Fibroblast of peridontal ligament (primary cell): ENCODE results near the gene GAST.
"Not testable (repeated sequence)": the region's sequence is repeated elsewhere in the genome, so short reads cannot be mapped to it uniquely, and the experiment has no call there.

Experiments used
- DNase-seq: peaks from one replicate; pipeline ENCODE4 v3.0.0-alpha.2; 2010; ENCODE audit errors: extremely low read depth

Gene GAST

DNA sequence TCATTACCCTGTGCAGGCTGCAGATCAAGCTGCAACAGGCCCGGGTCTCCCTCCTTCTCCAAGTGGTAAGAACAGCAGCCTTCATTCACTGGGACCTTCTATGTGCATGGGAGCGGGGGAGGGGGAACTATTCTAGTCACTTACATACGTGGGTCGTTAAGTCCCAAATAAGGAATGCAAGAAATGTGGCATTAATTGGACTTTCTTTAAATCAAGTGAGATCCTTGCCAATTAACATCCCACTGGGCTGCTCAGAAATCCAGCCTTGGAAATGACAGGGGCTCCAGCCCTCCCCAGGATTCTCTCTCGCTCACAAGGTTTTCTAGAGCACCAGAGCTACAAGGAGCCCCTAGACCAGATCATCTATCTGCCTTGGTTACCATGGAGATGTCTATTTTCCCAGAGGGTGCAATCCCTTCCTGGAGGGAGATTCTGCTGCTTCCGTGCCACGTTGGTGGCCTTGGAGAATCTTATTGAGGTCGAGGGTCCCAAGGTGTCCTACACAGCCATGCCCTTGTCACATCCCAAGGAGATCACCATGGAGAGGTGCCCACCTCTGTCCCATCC, 28.6 kb upstream of the GAST start:
- no peak for DNase-seq

GRCh38 chr17:41684035-41684434, 28.1 kb upstream of the GAST start:
- no peak for DNase-seq

GRCh38 chr17:41685753-41686152, 26.4 kb upstream of the GAST start:
- not testable (repeated sequence) for DNase-seq

DNA sequence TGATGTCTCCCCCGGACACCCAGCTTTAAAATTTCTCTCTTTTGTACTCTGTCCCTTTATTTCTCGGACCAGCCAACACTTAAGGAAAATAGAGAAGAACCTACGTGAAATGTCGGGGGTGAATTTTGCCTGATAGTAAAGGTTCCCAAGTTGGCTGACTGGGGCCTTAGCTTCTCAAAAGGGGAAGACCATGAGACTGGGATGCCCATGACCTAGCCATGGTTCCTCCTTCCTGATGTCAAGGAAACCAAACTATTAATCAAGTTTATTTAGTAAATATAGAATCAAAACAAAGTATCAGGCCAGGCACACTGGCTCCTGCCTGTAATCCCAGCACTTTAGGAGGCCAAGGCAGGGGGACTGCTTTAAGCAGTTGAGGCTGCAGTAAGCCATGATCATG, 25.9 kb upstream of the GAST start:
- no peak for DNase-seq

DNA sequence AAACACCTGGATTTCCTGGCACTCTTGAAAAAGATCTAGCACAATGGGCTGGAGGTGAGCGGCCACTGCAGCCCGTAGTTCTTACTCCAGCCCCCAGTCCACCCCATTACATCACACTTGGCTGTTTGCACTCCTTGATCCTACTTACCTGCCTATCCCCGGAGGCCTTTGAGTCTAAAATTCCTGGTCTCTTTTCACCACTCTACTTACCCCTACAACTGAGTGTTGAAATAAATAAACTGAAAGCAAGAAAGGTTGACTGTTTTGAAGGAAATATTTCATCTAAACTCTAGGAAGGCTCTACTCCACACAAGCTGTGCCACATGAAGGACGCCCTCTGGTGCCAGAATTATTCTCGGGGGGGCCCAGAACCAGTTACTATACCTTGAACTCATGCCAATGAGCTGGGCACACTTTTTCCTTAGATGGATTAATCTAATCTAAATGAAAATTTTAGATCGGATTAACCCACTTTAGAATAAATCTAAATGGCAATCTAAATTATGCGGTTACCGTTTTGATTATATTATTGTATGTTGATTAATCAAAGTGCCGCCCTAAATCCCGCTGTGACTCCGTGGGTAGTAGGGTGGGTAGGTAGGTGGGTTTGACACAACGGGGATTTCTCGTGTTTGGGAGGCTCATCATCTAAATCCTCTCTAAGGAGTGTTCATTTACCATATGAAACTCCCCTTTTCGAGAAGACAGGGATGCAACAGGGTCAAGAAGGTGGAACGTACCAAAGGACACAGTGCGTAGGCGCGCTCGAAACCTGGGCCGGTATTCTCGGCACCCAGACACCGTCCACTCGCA, 24.1 kb upstream of the GAST start:
- peak; percentile 59 for DNase-seq

DNA sequence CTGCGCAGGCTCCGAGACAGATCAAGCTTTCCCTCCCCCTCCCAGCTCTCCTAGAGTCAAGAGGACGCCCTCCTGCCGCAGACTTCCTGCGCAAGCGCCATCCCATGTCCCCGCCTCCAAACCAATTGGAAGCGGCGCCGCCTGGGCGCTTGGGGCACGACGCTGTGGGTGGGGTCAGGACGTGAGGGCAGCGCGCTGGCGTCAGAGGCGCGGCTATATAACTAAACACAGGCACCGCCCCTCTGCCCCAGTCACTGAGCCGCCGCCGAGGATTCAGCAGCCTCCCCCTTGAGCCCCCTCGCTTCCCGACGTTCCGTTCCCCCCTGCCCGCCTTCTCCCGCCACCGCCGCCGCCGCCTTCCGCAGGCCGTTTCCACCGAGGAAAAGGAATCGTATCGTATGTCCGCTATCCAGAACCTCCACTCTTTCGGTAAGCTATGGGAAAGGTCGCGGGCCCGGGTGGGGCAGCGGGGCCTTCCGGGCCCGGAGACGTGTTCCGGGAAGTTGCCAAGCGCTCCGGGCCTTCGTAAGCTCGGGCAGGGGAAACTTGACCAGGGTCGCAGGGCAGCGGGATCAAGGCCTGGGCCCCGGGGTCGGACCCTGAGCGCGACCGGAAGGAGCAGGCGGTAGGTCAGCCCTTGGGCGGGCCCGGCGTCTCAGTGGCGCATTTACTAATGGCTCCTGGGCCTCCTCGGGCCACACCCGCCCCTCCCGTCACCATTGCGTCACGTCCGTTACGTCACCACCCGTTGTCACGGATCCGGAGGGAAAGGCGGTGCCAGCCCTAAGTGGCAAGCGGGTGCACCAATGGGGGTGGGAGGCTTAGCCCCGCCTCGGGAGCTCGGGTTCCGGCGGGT, 23.3 kb upstream of the GAST start, which contains the start of gene EIF1:
EIF1 (plus strand) TSS at position 245 of the 856 bp plus-strand sequence; CDS start at position 399, 154 bp downstream.
- peak; percentile 99 for DNase-seq

DNA sequence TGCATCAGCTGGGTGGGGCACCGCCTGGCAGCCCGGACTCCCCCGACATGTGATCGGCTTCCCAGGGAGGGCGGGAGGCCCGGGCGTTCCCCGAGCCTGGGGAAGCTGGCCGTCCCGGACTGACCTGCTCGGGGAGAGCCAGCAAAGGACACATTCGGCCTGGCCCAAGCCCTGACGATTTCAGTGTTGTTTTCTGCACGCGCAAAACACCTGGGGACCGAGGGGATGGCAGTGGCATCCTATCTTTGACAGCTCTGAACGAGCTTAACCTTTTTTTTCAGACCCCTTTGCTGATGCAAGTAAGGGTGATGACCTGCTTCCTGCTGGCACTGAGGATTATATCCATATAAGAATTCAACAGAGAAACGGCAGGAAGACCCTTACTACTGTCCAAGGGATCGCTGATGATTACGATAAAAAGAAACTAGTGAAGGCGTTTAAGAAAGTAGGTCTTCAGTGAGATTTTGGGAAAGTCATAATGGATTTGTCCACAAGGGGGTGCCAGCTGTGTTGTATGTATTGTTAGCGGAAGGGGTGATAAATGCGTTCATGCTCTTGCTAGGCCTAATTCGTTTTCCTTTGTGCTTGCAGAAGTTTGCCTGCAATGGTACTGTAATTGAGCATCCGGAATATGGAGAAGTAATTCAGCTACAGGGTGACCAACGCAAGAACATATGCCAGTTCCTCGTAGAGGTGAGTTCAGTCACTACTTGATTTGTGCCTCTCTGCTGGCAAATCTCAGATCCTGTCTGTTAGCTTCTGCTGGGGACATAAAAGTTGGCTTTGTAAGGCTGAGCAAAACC, 22.4 kb upstream of the GAST start:
- DNase-seq, result peak; percentile 89

- no peak for DNase-seq
Measured at GRCh38 chr17:41690497-41690896, 21.6 kb upstream of the GAST start.

DNA sequence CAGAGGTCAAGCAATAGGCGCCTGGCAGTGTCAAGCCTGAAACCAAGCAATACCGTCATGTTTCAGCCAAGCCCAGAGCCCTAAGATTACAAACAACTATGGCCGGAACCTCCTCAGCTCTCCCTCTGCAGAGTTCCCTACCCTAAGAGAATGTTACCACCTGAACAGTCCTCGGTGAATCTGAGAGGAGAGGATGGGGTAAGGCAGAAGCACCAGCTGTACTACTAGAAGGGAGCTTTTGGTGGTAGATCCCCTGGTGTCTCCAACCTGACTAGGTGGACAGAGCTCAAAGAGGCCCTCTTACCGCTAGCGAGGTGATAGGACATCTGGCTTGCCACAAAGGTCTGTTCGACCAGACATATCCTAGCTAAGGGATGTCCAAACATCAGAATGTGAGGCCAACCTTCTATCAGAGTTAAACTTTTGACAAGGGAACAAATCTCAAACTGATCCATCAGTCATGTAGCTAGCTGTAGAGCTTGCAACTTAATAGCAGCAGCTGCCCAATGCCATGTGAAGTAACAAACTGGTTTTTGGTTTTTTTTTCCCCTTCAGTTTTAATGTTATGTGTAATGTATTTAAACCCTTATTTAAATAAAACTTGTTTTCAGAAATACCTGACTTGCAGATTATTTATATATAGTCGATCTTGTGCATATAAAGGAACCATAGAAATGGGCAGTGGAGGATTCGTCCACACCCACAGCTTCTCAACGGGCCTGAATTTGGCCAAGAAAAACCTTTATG, 20.9 kb upstream of the GAST start:
- no peak for DNase-seq

- no peak for DNase-seq
Measured at GRCh38 chr17:41692722-41693521, 19.2 kb upstream of the GAST start.

DNA sequence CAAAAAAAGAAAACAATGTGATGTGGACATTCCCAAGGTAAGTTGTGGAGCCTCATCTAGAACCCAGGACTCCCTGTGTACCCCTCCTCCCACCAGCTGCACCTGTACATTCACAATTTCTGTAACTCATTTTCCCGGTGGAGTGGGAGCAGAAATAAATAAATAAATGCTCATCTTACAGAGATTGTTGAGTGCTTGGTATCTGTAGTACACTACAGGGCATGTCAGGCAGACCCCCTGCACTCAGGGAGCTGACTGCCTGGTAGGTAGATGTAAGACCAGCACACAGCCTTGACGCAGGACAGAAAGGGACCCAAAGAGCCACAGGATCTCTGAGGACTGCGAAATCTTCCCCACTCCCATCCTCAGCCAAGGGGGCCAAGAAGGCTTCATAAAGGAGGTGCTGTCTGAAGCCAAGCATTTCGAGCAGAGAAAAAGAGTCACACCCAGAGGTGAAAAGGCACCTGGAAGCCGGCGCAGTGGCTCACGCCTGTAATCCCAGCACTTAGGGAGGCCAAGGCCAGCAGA, 16.9 kb upstream of the GAST start:
- no peak for DNase-seq

DNA sequence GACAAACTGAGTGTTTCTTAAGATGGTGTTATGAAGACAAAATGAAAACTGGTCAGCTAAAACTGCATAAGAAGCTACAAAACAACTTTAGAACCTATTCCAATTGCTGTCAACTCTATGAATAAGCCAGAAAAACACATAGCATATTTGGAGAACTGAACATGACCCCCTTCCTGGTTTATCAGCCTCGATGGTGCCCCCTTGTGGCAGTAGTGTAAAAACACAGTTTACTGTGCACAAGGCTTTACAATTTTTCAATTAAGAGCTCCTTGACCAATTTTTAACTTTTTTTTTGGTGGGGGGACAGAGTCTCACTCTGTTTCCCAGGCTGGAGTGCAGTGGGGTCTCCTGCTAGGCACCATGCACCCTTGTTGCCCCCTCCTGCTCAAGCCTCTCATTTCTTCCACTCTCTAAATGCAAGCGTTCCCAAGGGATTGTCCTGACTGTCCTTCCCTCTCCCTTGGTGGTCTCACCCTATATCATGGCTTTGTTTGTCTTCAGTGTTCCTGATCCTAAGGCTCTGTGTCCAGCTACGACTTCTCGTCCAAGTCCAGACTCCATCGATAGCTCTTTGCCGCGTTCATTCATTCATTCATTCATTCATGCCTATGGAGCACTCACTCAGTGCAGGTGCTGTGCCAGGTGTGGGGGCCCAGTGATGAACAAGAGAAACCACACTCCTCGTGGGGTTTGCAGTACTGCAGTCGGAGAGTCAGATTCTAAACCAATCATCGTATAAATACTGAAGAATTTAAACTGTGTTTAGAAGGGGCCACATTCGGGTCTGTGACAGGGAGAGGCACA, 16.0 kb upstream of the GAST start:
- peak; percentile 87 for DNase-seq

DNA sequence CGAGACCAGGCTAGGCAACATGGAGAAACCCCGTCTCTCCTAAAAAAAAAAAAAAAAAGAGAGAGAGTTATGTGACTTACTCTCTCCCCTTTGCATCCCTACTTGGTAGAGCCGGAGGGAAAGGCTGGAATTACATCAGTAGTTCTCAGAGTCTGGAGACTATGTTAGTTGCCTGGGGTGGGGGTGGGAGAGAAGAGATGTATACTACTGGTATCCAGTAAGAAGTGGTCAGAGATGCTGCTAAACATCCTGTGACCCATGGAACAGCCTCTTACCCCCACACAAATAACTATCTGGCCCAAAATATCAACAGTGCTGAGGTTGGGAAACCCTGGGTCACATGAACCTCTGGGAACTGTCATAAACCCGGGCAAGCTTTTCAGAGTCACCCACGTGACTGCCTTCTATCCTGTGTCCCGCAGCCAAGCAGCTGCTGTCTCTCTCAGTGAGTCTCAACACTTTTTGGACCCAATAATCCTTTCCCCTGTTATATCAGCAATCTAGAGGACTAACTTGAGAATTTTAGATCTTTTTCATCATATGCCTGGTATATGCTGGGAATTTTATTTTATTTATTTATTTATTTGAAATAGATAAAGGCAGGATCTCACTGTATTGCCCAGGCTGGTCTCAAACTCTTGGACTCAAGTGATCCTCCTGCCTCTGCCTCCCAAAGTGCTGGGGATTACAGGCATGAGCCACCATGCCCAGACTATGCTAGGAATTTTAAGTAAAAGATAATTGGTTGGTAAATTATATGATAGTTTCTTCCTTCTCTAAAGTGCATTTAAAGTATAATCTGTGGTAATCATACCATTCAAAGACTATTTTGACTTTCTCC, 14.8 kb upstream of the GAST start:
- peak; percentile 72 for DNase-seq

DNA sequence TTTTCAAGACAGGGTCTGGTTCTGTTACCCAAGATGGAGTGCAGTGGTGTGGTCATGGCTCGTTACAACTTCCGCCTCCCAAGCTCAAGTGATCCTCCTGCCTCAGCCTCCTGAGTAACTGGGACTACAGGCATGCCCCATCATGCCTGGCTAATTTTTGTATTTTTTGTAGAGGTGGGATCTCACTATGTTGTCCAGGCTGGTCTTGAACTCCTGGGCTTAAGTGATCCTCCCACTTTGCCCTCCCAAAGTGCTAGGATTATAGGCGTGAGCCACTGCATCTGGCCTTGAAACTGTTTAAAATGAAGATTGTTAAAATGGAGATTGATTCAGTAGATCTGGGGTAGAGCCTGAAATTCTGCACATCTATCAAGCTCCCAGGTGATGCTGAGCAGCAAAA, 11.3 kb upstream of the GAST start:
- DNase-seq, result not testable (repeated sequence)

DNA sequence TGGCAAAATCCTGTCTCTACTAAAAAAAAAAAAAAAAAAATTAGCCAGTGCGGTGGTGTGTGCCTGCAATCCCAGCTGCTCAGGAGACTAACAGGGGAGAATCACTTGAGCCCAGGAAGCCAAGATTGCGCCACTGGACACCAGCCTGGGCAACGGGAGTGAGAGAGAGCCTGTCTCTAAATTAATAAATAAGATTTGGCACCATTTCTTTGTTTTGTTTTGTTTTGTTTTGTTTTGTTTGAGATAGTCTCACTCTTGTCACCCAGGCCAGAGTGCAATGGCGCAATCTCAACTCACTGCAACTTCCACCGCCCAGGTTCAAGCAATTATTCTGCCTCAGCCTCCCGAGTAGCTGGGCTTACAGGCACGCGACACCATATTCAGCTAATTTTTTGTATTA, 9.4 kb upstream of the GAST start:
- DNase-seq, result no peak

DNA sequence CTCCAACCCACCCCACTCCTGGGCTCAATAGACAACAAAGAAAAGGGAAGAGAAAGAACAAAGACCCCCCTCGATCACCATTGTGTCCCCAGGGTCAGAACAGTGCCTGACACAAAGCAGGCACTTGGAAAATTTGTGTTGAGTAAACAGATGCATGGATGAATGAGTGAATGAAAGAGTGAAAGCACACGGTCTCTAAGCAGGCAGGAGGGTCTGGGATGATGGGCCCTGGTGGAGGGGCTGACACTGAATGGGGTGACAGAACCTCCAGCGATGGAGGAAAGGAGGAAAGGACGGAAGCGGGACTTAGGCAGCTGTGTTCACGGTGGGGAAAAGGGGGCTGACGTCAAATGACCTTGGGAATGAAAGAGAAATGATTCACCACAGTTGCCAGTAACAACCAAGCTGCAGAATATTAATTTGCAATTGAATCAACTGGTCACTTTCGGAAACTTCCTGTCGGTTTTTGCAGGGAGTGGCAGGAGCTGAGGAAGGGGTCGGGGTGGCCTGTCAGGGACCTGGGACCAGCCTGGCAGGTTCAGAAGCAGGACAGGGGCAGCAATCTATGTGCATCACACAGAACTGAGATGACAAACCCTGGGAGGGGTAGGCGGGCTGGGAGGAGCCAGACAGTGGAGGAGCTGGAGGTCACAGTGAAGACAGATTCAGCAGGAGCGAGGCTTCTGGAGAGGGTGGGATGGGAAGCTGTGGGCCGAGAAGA, 6.7 kb upstream of the GAST start:
- DNase-seq, result peak; percentile 50
